K562 (cell line): ENCODE data around the gene PDZK1IP1. TPM values are rescaled to one million over a fixed set of nuclear protein-coding genes. Genes with fewer than 3 reads are reported as not detected.

Source experiments
- ATF3 ChIP-seq, 2 experiments: fragments of 450-650 bp in 1 of 2; sonication (generic) in 1 of 2; formaldehyde crosslinking in 1 of 2; IDR thresholded peaks in 1 of 2; conservative IDR thresholded peaks in 1 of 2; 2 replicates each; pipeline versions ENCODE4 v1.6.1 to v1.8.1; 2016 to 2023; ENCODE audit warnings: mild to moderate bottlenecking in 2 of 2, moderate library complexity in 2 of 2, inconsistent platforms in 1 of 2, missing genetic modification reagents in 1 of 2
- ESRRB ChIP-seq: fragments of 250-450 bp; sonication (Bioruptor Pico); IDR thresholded peaks from 2 replicates; pipeline ENCODE4 v1.5.0; 2020; ENCODE audit warnings: mild to moderate bottlenecking, moderate library complexity, borderline replicate concordance
- ETV6 ChIP-seq, 3 experiments: fragments of 150-350 bp in 1 of 3; sonication (generic) in 1 of 3; formaldehyde crosslinking in 1 of 3; IDR thresholded peaks; 2 replicates each; pipeline versions ENCODE4 v1.6.1 to v1.8.0; 2014 to 2022; ENCODE audit warnings: borderline replicate concordance in 2 of 3, low read depth in 2 of 3, antibody characterized with exemption in 1 of 3, low read length in 1 of 3, mild to moderate bottlenecking in 1 of 3, missing genetic modification reagents in 1 of 3
- GABPA ChIP-seq: fragments of 200-800 bp; sonication (Bioruptor generic); conservative IDR thresholded peaks from 2 replicates; pipeline ENCODE4 v1.6.1; 2016; ENCODE audit warnings: low read depth, missing genetic modification characterization, missing compliant biosample characterization
- HES1 ChIP-seq: fragments of 450-650 bp; IDR thresholded peaks from 2 replicates; pipeline ENCODE4 v1.6.1; 2016; ENCODE audit warnings: low read depth, mild to moderate bottlenecking, moderate library complexity
- HMG20A ChIP-seq: fragments of 450-650 bp; formaldehyde crosslinking; conservative IDR thresholded peaks from 2 replicates; pipeline ENCODE4 v1.4.0; 2020; ENCODE audit warnings: mild to moderate bottlenecking, mixed read lengths
- JUN ChIP-seq, 2 experiments: sonication (generic) in 1 of 2; formaldehyde crosslinking in 1 of 2; IDR thresholded peaks; 2 replicates each; pipeline versions ENCODE4 v1.6.1 to v1.8.0; 2012 to 2022; ENCODE audit warnings: borderline replicate concordance in 2 of 2, mild to moderate bottlenecking in 2 of 2, improper control_type of control experiment in 1 of 2, low read depth in 1 of 2, low read length in 1 of 2, missing genetic modification reagents in 1 of 2
- PRPF4 ChIP-seq: fragments of 200-400 bp; formaldehyde crosslinking; IDR thresholded peaks from one replicate; pipeline ENCODE4 v1.6.1; 2017; ENCODE audit warnings: low read length, low read depth, mild to moderate bottlenecking; ENCODE audit not compliant: insufficient read depth, poor library complexity, severe bottlenecking
- SNRNP70 ChIP-seq: fragments of 200-400 bp; formaldehyde crosslinking; optimal IDR thresholded peaks from 2 replicates; pipeline ENCODE3; 2017; ENCODE audit warnings: low read depth, low read length
- YBX1 ChIP-seq: fragments of 450-650 bp; IDR thresholded peaks from 2 replicates; pipeline ENCODE4 v1.7.1; 2016; ENCODE audit warnings: mild to moderate bottlenecking
- ZBTB17 ChIP-seq: fragments of 450-650 bp; formaldehyde crosslinking; IDR thresholded peaks from 2 replicates; pipeline ENCODE4 v1.4.0; 2020; ENCODE audit warnings: mild to moderate bottlenecking
- ZNF277 ChIP-seq: fragments of 250-450 bp; sonication (Bioruptor Pico); IDR thresholded peaks from 2 replicates; pipeline ENCODE4 v1.8.0; 2022; ENCODE audit warnings: inconsistent platforms, mild to moderate bottlenecking, moderate library complexity, borderline replicate concordance
- ZNF407 ChIP-seq: fragments of 450-650 bp; IDR thresholded peaks from 2 replicates; pipeline ENCODE4 v1.6.1; 2016; ENCODE audit warnings: low read depth
- ZNF717 ChIP-seq: fragments of 250-450 bp; sonication (Bioruptor Pico); IDR thresholded peaks from 2 replicates; pipeline ENCODE4 v1.5.0; 2021
- ZSCAN32 ChIP-seq: fragments of 450-650 bp; formaldehyde crosslinking; IDR thresholded peaks from 2 replicates; pipeline ENCODE4 v1.4.0; 2020; ENCODE audit warnings: mild to moderate bottlenecking, moderate library complexity
- polyA plus RNA-seq, 8 experiments: library from polyadenylated mRNA; depleted of rRNA in 4 of 8; stranded (reverse) in 5 of 8; unstranded in 3 of 8; fragments of >200 nt; fragmentation: Nextera tagmentation in 2 of 8; fragmentation: Illumina TruSeq in 1 of 8; extraction: Ambion mirVana in 2 of 8; extraction: Trizol in 1 of 8; gene quantifications; 2 replicates each; pipeline versions ENCODE4 v1.2.1 to v1.2.3, GENCODE V29; 2011 to 2014; ENCODE audit warnings: inconsistent platforms in 1 of 8, missing spikeins in 1 of 8
- total RNA-seq, 7 experiments: library from RNA; depleted of rRNA in 6 of 7; stranded (reverse); fragments of >200 nt in 6 of 7; fragmentation: Illumina TruSeq in 2 of 7; extraction: Trizol in 2 of 7; gene quantifications; 2 replicates each; pipeline versions ENCODE4 v1.2.1 to v1.2.3, GENCODE V29; 2011 to 2021; ENCODE audit warnings: low replicate concordance in 1 of 7

Gene PDZK1IP1
- total and polyA plus RNA-seq, 9 of the 15 experiments (the other 6 are each of a cell fraction or from before 2014, with no cell fraction given), result 0.17 to 0.68 (median 0.53) TPM; not detected in 2

- TF ChIP-seq ZNF407 (no peak), GABPA (tag) (no peak), HMG20A (CRISPR knock-in tag) (no peak), ZBTB17 (no peak), ZSCAN32 (CRISPR knock-in tag) (no peak), ZNF717 (CRISPR knock-in tag) (no peak), PRPF4 (no peak), JUN (IDR thresholded peaks at IDR 0.05; ENCODE audit: borderline replicate concordance, low read depth, low read length) (no peak), JUN (CRISPR knock-in tag; IDR thresholded peaks at IDR 0.05; ENCODE audit: borderline replicate concordance) (no peak), SNRNP70 (no peak), ATF3 (IDR thresholded peaks at IDR 0.05) (no peak), ATF3 (CRISPR knock-in tag; conservative IDR thresholded peaks at IDR 0.05) (no peak), ZNF277 (CRISPR knock-in tag) (no peak), YBX1 (no peak), ESRRB (CRISPR knock-in tag) (no peak), HES1 (no peak), ETV6 (IDR thresholded peaks at IDR 0.05; ENCODE audit: borderline replicate concordance in 1 of 2, low read depth in 2 of 2, low read length in 1 of 2) (no peak), ETV6 (CRISPR knock-in tag; IDR thresholded peaks at IDR 0.05; ENCODE audit: borderline replicate concordance) (no peak)
Observed at GRCh38 chr1:47214549-47214948, 24.7 kb upstream of the PDZK1IP1 start (continued).
